Tibial artery (tissue), 4 donors: ENCODE results near the gene MCC.

Source experiments
- DNase-seq, 2 donors: peaks; one replicate each; pipeline ENCODE4 v3.0.0-alpha.2; 2019
- H3K27ac ChIP-seq, 2 donors: fragments of 200-600 bp; sonication (generic) in 1 of 2; 1 replicate in 1 of 2; 2 replicates in 1 of 2; pipeline ENCODE4 v1.5.1; 2018 to 2019; ENCODE audit warnings: mild to moderate bottlenecking in 1 of 2
- H3K27me3 ChIP-seq, 2 donors: fragments of 200-600 bp; sonication (generic) in 1 of 2; one replicate each; pipeline versions ENCODE4 v1.5.1 to v1.6.0; 2016 to 2019
- H3K36me3 ChIP-seq, 3 donors: fragments of 200-600 bp; sonication (generic) in 2 of 3; one replicate each; pipeline ENCODE4 v1.5.1; 2016 to 2019; ENCODE audit warnings: mild to moderate bottlenecking in 2 of 3
- H3K4me1 ChIP-seq, 4 donors: fragments of 200-600 bp; sonication (generic) in 2 of 4; 1 replicate in 3 of 4; 2 replicates in 1 of 4; pipeline ENCODE4 v1.5.1; 2016 to 2019
- H3K4me3 ChIP-seq, 2 donors: fragments of 200-600 bp; sonication (generic) in 1 of 2; 1 replicate in 1 of 2; 2 replicates in 1 of 2; pipeline ENCODE4 v1.5.1; 2018 to 2019; ENCODE audit warnings: mild to moderate bottlenecking in 2 of 2
- H3K9me3 ChIP-seq, 3 donors: fragments of 200-600 bp; sonication (generic) in 1 of 3; one replicate each; pipeline ENCODE4 v1.5.1; 2016 to 2019
- intact Hi-C: fragments of 100-400 bp; cut with DNase I; formaldehyde crosslinking; loops from one replicate; pipeline ENCODE4 v1.15.0; 2023; ENCODE audit warnings: low total_unique reads
- TF ChIP-seq, protein P1 (sequence below), 2 experiments: fragments of 200-600 bp in 1 of 2; fragments of 450-650 bp in 1 of 2; IDR thresholded peaks; one replicate each; pipeline ENCODE4 v1.5.1; 2017 to 2019; ENCODE audit warnings: antibody characterized with exemption in 2 of 2, mild to moderate bottlenecking in 1 of 2, moderate library complexity in 1 of 2

Gene MCC

DNA sequence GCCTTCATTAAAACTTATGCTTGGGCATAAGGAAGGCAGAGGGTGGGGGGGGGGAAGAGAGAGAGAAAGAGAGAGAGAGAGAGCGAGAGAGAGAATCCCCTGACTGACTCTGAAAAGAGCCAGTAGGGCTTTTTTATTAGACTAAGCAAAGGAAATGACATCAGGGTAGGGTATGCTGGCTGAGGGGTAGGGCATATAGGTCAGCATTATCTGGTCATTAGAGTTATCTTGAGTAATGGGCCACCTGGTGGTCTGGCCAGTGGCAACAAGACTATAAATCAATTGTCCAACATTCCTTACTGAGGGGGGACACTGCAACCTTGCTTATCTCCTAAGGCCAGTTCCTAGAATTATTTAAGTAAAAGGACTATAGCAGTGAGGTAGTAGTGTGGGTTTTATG, 120.7 kb downstream of the MCC start:
- no peak overlapping the region for H3K4me3 ChIP-seq

GRCh38 chr5:113364466-113364865, 123.8 kb downstream of the MCC start:
- Histone ChIP-seq H3K36me3 (no peaks in the 10 kb centered on the region), H3K4me1 (no peaks in the 10 kb centered on the region), H3K9me3 (peaks cover 0 to 13% (median 9%) of the 10 kb centered on the region in 3 donors), H3K27me3 (no peaks in the 10 kb centered on the region), H3K27ac (no peak overlapping the region), H3K4me3 (no peak overlapping the region)
- DNase-seq: no peak
- intact Hi-C loops: no loop called here
- TF ChIP-seq, protein P1, sequence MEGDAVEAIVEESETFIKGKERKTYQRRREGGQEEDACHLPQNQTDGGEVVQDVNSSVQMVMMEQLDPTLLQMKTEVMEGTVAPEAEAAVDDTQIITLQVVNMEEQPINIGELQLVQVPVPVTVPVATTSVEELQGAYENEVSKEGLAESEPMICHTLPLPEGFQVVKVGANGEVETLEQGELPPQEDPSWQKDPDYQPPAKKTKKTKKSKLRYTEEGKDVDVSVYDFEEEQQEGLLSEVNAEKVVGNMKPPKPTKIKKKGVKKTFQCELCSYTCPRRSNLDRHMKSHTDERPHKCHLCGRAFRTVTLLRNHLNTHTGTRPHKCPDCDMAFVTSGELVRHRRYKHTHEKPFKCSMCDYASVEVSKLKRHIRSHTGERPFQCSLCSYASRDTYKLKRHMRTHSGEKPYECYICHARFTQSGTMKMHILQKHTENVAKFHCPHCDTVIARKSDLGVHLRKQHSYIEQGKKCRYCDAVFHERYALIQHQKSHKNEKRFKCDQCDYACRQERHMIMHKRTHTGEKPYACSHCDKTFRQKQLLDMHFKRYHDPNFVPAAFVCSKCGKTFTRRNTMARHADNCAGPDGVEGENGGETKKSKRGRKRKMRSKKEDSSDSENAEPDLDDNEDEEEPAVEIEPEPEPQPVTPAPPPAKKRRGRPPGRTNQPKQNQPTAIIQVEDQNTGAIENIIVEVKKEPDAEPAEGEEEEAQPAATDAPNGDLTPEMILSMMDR (IDR thresholded peaks at IDR 0.05): no peak

More for the DNA sequence above, 120.7 kb downstream of the MCC start:
- DNase-seq: no peak
- TF ChIP-seq, protein P1 (IDR thresholded peaks at IDR 0.05): no peak
- Histone ChIP-seq H3K27me3 (no peaks in the 10 kb centered on the region), H3K9me3 (peaks cover 0 to 13% (median 9%) of the 10 kb centered on the region in 3 donors), H3K36me3 (no peaks in the 10 kb centered on the region), H3K4me1 (no peaks in the 10 kb centered on the region), H3K27ac (no peak overlapping the region)
- intact Hi-C loops: no loop called here

GRCh38 chr5:113361701-113362100, 126.6 kb downstream of the MCC start:
- Histone ChIP-seq H3K27ac (no peak overlapping the region), H3K4me3 (no peak overlapping the region), H3K4me1 (no peaks in the 10 kb centered on the region), H3K9me3 (peaks cover 0 to 13% (median 9%) of the 10 kb centered on the region in 3 donors), H3K36me3 (no peaks in the 10 kb centered on the region), H3K27me3 (no peaks in the 10 kb centered on the region)
- TF ChIP-seq, protein P1 (IDR thresholded peaks at IDR 0.05): no peak
- no peak for DNase-seq
- intact Hi-C loops: no loop called here

DNA sequence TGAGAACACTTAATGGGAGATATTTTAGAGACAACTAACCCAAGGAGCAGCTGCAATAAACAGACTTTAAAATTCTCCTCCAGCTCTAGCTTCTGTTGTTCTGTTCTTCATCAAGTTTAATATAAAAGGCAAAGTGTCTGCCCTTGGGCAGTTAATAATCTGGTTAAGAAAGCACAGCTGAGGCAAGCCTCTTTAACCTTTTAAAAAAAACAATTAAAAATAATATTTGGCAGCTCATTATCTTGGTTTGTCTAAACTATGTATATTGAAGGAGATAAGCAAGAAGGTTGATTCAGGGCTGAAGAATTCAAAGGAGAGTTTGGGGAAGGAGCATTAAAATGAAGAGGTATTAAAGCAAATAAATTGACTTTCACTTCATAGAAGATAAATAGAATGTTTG, 128.8 kb downstream of the MCC start:
- no peak for DNase-seq
- Histone ChIP-seq H3K4me3 (no peak overlapping the region), H3K36me3 (no peaks in the 10 kb centered on the region), H3K4me1 (no peaks in the 10 kb centered on the region), H3K9me3 (peaks cover 0 to 3% (median 2%) of the 10 kb centered on the region in 3 donors), H3K27ac (no peak overlapping the region), H3K27me3 (no peaks in the 10 kb centered on the region)
- TF ChIP-seq, protein P1 (IDR thresholded peaks at IDR 0.05): no peak
- intact Hi-C loops: no loop called here

- Histone ChIP-seq H3K36me3 (no peaks in the 10 kb centered on the region), H3K9me3 (no peaks in the 10 kb centered on the region), H3K4me3 (no peak overlapping the region), H3K27ac (no peak overlapping the region), H3K27me3 (no peaks in the 10 kb centered on the region), H3K4me1 (no peaks in the 10 kb centered on the region)
- intact Hi-C loops: no loop called here
- DNase-seq: no peak
- TF ChIP-seq, protein P1 (IDR thresholded peaks at IDR 0.05): no peak
These were observed 129.6 kb downstream of the MCC start for GRCh38 chr5:113358696-113359095.
